ENCODE data around the gene MYRFL.

GRCh38 chr12:69932154-69932553 lies 107.1 kb downstream of the MYRFL start:
- TF ChIP-seq CTCF (IDR thresholded peaks at IDR 0.05), result no peak
- TF ChIP-seq EZH2phosphoT487 (IDR thresholded peaks at IDR 0.05; ENCODE audit: borderline replicate concordance, low read depth), result no peak
- TF ChIP-seq TEAD4 (IDR thresholded peaks at IDR 0.05; ENCODE audit: borderline replicate concordance, insufficient read depth), result no peak
- TF ChIP-seq MAX (IDR thresholded peaks at IDR 0.05; ENCODE audit: low read depth), result no peak
- no peak for TF ChIP-seq JUND (IDR thresholded peaks at IDR 0.05)
- TF ChIP-seq FOSL2 (IDR thresholded peaks at IDR 0.05; ENCODE audit: borderline replicate concordance, low read depth), result no peak
- no peak for TF ChIP-seq EP300 (IDR thresholded peaks at IDR 0.05; ENCODE audit: borderline replicate concordance in 1 of 2, low read depth in 1 of 2, low read length in 1 of 2)
- TF ChIP-seq ZBTB33 (IDR thresholded peaks at IDR 0.05; ENCODE audit: borderline replicate concordance, low read depth), result no peak
- no peak for TF ChIP-seq POLR2AphosphoS5 (IDR thresholded peaks at IDR 0.05; ENCODE audit: low read depth, low read length)
- TF ChIP-seq MXI1 (IDR thresholded peaks at IDR 0.05; ENCODE audit: low read depth, low read length), result no peak
- TF ChIP-seq GABPA (IDR thresholded peaks at IDR 0.05; ENCODE audit: low read depth), result no peak

Data from SK-N-SH (cell line).